KMS-11 (cell line): ENCODE measurements around the gene UNC5B.

ENCODE experiments used
- H2AFZ ChIP-seq: fragments of 200-600 bp; sonication (generic); 2 replicates; pipeline ENCODE4 v1.6.1; 2016; ENCODE audit warnings: antibody characterized with exemption, mixed run types, low read depth
- H3K27ac ChIP-seq: fragments of 200-600 bp; sonication (generic); 2 replicates; pipeline ENCODE4 v1.6.1; 2016; ENCODE audit warnings: mild to moderate bottlenecking, mixed run types
- H3K27me3 ChIP-seq: fragments of 200-600 bp; sonication (generic); 2 replicates; pipeline ENCODE4 v1.6.1; 2017; ENCODE audit warnings: mild to moderate bottlenecking, low read depth, mixed run types, moderate library complexity; ENCODE audit not compliant: insufficient read depth
- H3K36me3 ChIP-seq: fragments of 200-600 bp; sonication (generic); 2 replicates; pipeline ENCODE4 v1.6.1; 2017; ENCODE audit warnings: mild to moderate bottlenecking, mixed run types; ENCODE audit not compliant: insufficient read depth
- H3K4me1 ChIP-seq: fragments of 200-600 bp; sonication (generic); 2 replicates; pipeline ENCODE4 v1.6.1; 2016; ENCODE audit warnings: mild to moderate bottlenecking, low read depth, mixed run types; ENCODE audit not compliant: poor library complexity, severe bottlenecking
- H3K4me2 ChIP-seq: fragments of 200-600 bp; sonication (generic); 2 replicates; pipeline ENCODE4 v1.7.0; 2016; ENCODE audit warnings: mild to moderate bottlenecking, mixed run types
- H3K4me3 ChIP-seq: fragments of 200-600 bp; sonication (generic); IDR thresholded peaks from 2 replicates; pipeline ENCODE4 v1.6.1; 2017; ENCODE audit warnings: low read depth, low read length, mixed read lengths; ENCODE audit not compliant: insufficient read depth
- H3K79me2 ChIP-seq: fragments of 200-600 bp; sonication (generic); 2 replicates; pipeline ENCODE4 v1.6.1; 2016; ENCODE audit warnings: low read depth, mixed run types; ENCODE audit not compliant: insufficient read depth
- H3K9ac ChIP-seq: fragments of 200-600 bp; sonication (generic); 2 replicates; pipeline ENCODE4 v1.6.1; 2016; ENCODE audit warnings: mild to moderate bottlenecking, mixed run types
- H4K20me1 ChIP-seq: fragments of 200-600 bp; sonication (generic); 2 replicates; pipeline ENCODE4 v1.6.1; 2016; ENCODE audit warnings: mild to moderate bottlenecking, mixed run types; ENCODE audit not compliant: insufficient read depth
- TF ChIP-seq, protein P1 (sequence below): fragments of 200-600 bp; sonication (generic); conservative IDR thresholded peaks from 2 replicates; pipeline ENCODE4 v1.6.1; 2017; ENCODE audit warnings: low read depth, mild to moderate bottlenecking, antibody characterized with exemption, low read length, moderate library complexity, mixed read lengths

The UNC5B gene

DNA sequence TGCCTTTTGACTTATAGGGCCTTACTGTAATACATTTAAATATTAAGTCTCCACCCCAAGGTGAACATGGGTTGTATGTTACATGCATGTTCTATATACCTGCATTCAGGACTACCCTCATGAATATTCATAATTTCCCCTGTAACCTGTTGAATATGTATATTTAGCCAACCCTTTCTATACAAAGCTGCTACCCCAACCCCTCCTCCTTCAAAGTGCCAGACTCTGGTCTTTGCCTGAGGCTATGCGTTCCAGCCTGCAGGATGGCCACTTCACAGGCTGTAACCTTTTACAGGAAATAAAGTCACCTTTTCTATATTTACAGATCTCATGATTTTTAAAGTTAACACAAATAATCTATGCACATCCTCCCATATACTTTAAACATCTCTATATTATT is 10.1 kb upstream of the UNC5B start:
- no peak overlapping the region for H3K9ac ChIP-seq
- H3K4me1 ChIP-seq = no peaks in the 10 kb centered on the region
- no peaks in the 10 kb centered on the region for H4K20me1 ChIP-seq
- no peak overlapping the region for H3K27ac ChIP-seq
- no peaks in the 10 kb centered on the region for H3K79me2 ChIP-seq
- H3K4me2 ChIP-seq = no peak overlapping the region
- H2AFZ ChIP-seq = no peak overlapping the region
- TF ChIP-seq, protein P1, sequence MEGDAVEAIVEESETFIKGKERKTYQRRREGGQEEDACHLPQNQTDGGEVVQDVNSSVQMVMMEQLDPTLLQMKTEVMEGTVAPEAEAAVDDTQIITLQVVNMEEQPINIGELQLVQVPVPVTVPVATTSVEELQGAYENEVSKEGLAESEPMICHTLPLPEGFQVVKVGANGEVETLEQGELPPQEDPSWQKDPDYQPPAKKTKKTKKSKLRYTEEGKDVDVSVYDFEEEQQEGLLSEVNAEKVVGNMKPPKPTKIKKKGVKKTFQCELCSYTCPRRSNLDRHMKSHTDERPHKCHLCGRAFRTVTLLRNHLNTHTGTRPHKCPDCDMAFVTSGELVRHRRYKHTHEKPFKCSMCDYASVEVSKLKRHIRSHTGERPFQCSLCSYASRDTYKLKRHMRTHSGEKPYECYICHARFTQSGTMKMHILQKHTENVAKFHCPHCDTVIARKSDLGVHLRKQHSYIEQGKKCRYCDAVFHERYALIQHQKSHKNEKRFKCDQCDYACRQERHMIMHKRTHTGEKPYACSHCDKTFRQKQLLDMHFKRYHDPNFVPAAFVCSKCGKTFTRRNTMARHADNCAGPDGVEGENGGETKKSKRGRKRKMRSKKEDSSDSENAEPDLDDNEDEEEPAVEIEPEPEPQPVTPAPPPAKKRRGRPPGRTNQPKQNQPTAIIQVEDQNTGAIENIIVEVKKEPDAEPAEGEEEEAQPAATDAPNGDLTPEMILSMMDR = no peak
- H3K36me3 ChIP-seq = no peaks in the 10 kb centered on the region
- no peaks in the 10 kb centered on the region for H3K27me3 ChIP-seq
- H3K4me3 ChIP-seq = no peak overlapping the region

DNA sequence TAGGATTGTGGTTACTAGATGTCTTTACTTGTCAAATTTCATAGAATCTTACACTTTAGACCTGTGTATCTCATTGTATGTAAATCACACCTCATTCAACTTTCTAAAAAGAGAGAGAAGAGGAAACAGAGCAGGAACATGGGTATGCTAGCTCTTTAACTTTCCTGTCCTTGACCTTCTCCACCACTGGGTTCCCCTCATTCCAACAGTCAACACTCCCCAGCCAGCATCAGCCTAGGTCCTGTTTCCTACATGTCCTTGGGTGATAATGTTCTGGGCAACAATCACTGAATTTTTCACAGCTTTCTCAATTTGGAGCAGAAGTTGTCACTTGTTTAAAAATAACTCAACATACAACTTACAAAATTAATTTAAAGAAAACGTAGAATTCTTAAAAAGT is 9.2 kb upstream of the UNC5B start:
- no peaks in the 10 kb centered on the region; the same call in 1 of the 2 replicates for H3K27me3 ChIP-seq
- TF ChIP-seq, protein P1 = no peak

DNA sequence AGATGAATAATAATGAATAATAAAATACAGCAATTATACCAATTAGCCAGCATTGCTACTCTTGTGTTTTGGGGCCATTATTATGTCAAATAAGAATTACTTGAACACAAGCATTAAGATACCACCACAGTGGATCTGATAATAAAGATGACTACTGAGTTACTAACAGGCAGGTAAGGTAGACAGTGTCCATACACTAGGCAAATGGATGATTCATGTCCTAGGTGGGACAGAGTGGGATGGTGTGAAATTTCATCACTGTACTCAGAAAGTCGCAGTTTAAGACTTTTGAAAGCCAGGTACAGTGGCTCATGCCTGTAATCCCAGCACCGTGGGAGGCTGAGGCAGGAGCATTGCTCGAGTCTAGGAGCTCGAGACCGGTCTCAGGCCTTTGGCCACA is 8.7 kb upstream of the UNC5B start:
- H3K4me3 ChIP-seq = no peak overlapping the region
- H2AFZ ChIP-seq = no peak overlapping the region
- TF ChIP-seq, protein P1 = no peak
- H3K4me2 ChIP-seq = no peak overlapping the region
- H3K9ac ChIP-seq = no peak overlapping the region
- H3K4me1 ChIP-seq = no peaks in the 10 kb centered on the region
- no peaks in the 10 kb centered on the region; the same call in 1 of the 2 replicates for H3K27me3 ChIP-seq
- no peaks in the 10 kb centered on the region for H4K20me1 ChIP-seq
- H3K79me2 ChIP-seq = no peaks in the 10 kb centered on the region
- H3K27ac ChIP-seq = no peak overlapping the region
- no peaks in the 10 kb centered on the region for H3K36me3 ChIP-seq

More for the DNA sequence above, 9.2 kb upstream of the UNC5B start:
- Histone ChIP-seq H3K4me1 (no peaks in the 10 kb centered on the region), H3K4me2 (no peak overlapping the region), H3K27ac (no peak overlapping the region), H4K20me1 (no peaks in the 10 kb centered on the region), H2AFZ (no peak overlapping the region), H3K4me3 (no peak overlapping the region), H3K36me3 (no peaks in the 10 kb centered on the region), H3K79me2 (no peaks in the 10 kb centered on the region), H3K9ac (no peak overlapping the region)

DNA sequence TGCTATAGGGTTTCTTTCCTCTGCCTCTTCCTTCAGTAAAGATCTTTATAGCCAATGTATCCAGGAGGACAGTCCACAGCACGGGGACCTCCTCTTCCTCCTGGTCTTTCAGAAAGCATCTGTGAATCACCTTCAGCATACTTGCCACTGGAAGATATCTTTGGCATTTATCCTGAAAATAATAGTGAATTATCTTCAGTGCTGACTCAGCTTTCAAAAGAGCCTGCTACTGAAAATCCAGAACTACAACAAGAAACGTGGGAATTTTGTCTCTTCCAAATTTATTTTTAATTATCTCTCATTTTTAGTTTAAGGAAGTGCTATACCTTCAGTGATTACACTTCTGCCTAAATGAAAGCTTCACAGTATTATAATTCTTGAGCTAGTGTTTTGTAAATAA is 7.6 kb upstream of the UNC5B start:
- Histone ChIP-seq H4K20me1 (no peaks in the 10 kb centered on the region), H3K9ac (no peak overlapping the region), H3K4me1 (no peaks in the 10 kb centered on the region), H3K79me2 (no peaks in the 10 kb centered on the region), H3K4me2 (no peak overlapping the region), H2AFZ (no peak overlapping the region), H3K27ac (no peak overlapping the region), H3K27me3 (peaks cover 5% of the 10 kb centered on the region; the same call in 1 of the 2 replicates), H3K4me3 (no peak overlapping the region), H3K36me3 (no peaks in the 10 kb centered on the region)
- TF ChIP-seq, protein P1 = no peak

DNA sequence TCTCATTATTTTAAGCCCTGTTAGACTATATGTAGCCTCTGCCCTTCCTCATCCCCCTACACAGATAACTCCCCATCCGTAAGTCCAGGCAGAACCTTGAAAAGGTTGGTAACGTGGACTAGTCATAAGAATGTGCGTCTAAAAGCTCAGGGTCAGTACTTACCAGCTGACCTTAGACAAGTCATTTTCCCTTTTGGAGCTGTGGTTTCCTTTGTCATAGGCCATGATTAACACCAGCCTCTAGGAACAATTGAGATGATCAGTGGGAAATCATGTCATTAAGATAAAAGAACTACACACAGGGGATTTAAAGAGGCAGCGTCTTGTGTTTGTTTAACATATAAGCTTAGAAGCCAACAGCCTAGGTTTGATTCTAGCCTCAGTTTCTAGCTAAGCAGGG is 6.9 kb upstream of the UNC5B start:
- no peak overlapping the region for H3K4me2 ChIP-seq
- H3K9ac ChIP-seq = no peak overlapping the region
- H3K4me3 ChIP-seq = no peak overlapping the region

More for the DNA sequence above, 6.9 kb upstream of the UNC5B start:
- Histone ChIP-seq H3K4me1 (no peaks in the 10 kb centered on the region), H4K20me1 (no peaks in the 10 kb centered on the region), H3K79me2 (no peaks in the 10 kb centered on the region), H3K27me3 (peaks cover 13% of the 10 kb centered on the region), H3K27ac (no peak overlapping the region), H3K36me3 (no peaks in the 10 kb centered on the region), H2AFZ (no peak overlapping the region)
- TF ChIP-seq, protein P1 = no peak
